ENCODE results near the gene CFAP90.

- TF ChIP-seq CTCF (IDR thresholded peaks at IDR 0.05; ENCODE audit: insufficient read depth, low read length, poor library complexity, severe bottlenecking) (no peak), EZH2phosphoT487 (conservative IDR thresholded peaks at IDR 0.05; ENCODE audit: low read length) (no peak)
Measured at GRCh38 chr5:7837403-7837802, 13.5 kb downstream of the CFAP90 start.
